Measurements from ENCODE around the gene BLM. TPM values are rescaled to one million over a fixed set of nuclear protein-coding genes. Genes with fewer than 3 reads are reported as not detected.
A peak's percentile ranks its signal among the peaks of the same experiment; 100 is the strongest.

Gene BLM
- total and polyA plus RNA-seq, 2 of the 4 experiments (the other 2 are of a cell fraction) = 2.5 to 6.5 TPM

DNA sequence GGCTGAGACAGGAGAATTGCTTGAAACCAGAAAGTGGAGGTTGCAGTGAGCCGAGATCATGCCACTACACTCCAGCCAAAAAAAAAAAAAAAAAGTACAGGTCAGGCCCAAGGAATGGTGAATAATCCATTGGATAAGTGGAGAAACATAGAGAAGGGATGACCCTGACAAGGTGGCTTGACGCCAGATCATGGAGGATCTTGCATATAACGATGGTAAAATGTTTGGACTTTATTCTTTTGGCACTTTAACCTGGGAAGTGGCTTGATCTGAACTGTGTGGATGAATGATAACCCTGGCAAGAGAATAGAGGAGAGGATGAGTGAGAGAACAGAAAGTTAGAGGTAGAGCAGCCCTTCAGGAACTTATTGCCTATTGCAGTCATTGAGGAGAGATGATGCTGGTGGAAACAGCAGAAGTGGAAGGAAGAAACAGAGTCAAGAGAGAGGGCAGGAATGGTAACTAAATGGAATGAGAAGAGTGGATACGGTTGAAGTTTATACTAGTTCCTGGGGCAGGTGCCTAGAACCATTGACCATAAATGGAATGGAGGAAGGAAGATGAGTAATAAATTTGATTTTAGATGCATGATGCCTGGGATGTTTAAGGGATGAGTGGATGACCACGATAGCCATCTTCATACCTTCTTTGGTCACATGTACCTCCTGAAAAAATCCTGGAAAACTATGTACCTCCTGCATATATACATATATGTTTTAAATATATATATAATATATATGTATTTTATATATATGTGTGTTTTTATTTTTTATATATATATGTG lies 57.8 kb downstream of the BLM start:
- ChIA-PET POLR2A (ENCODE audit: unreplicated experiment) (no interaction called here), CTCF (no interaction called here)
- H3K18ac ChIP-seq (ENCODE audit: low read depth, low read length) = peak overlapping the region; percentile 80; the same call in 1 of the 2 replicates
- in situ Hi-C loops (cut with MboI; ENCODE audit: low sequenced_read_pairs) (no loop called here), dilution Hi-C loops (cut with HindIII; ENCODE audit: low sequenced_read_pairs, unreplicated experiment) (no loop called here), intact Hi-C loops (cut with micrococcal nuclease) (no loop called here)
- 0 out of 4 replicates have a peak, but pooled peaks cover 0 to 5% of the 10 kb centered on the region in 2 experiments for H3K79me1 ChIP-seq (ENCODE audit: low read depth in 1 of 2, low read length in 2 of 2)
- peak overlapping the region; percentile 48 to 92; a peak in 3 of 4 replicates for H4K8ac ChIP-seq (ENCODE audit: low read depth in 2 of 2, low read length in 2 of 2)
- H4K5ac ChIP-seq (ENCODE audit: low read depth, low read length) = peak overlapping the region; percentile 74; the same call in 1 of the 2 replicates
- H4K91ac ChIP-seq (ENCODE audit: insufficient read depth, low read depth, low read length) = peak overlapping the region; percentile 67
- peaks cover 4% of the 10 kb centered on the region for H3K9me1 ChIP-seq (ENCODE audit: insufficient read depth, low read length)
- no peaks in the 10 kb centered on the region; the same call in 1 of the 2 replicates for H3K36me3 ChIP-seq (ENCODE audit: control insufficient read depth, insufficient read depth, low read length)
- DNase-seq (peak; percentile 89), ATAC-seq (ENCODE audit: low read depth) (peak; percentile 85)
- no TSS peak for BruUV-seq (replicated peaks)
- H2AK5ac ChIP-seq (ENCODE audit: low read depth, low read length) = peak overlapping the region; percentile 92
- no peaks in the 10 kb centered on the region for H3K9me3 ChIP-seq (ENCODE audit: control insufficient read depth, insufficient read depth, low read length)
- no peaks in the 10 kb centered on the region for H3K27me3 ChIP-seq (ENCODE audit: control insufficient read depth, insufficient read depth, low read length)
- 84% methylated on average over 3 of the region's 5 CpGs; no CpG with 5 or more reads in 1 of the 2 experiments for WGBS, 2 experiments (ENCODE audit: extremely low coverage in 2 of 2, insufficient read length in 1 of 2)
- H3K23ac ChIP-seq (ENCODE audit: low read depth, low read length) = peak overlapping the region; percentile 63; the same call in 1 of the 2 replicates
- H2AK9ac ChIP-seq (replicated peaks; ENCODE audit: low read depth, low read length, poor library complexity) = peak overlapping the region; percentile 47
- peak overlapping the region; percentile 98 for H2BK20ac ChIP-seq (ENCODE audit: low read depth, low read length)
- H3K4ac ChIP-seq (ENCODE audit: low read depth, low read length) = peak overlapping the region; percentile 90
- H3K56ac ChIP-seq (ENCODE audit: extremely low read depth, insufficient read depth, low read length) = 0 out of 2 replicates have a peak overlapping the region, but pooled peaks have one; percentile 24
- peak overlapping the region; percentile 97 for H3K14ac ChIP-seq (replicated peaks; ENCODE audit: low read depth, low read length)
- peak overlapping the region; percentile 67; the same call in 1 of the 2 replicates for H3K27ac ChIP-seq (ENCODE audit: insufficient read depth, low read length)
- no peak overlapping the region for H2AFZ ChIP-seq (replicated peaks; ENCODE audit: low read length, poor library complexity)
- H2BK120ac ChIP-seq (ENCODE audit: low read depth, low read length) = peak overlapping the region; percentile 98
- peak overlapping the region; percentile 55; the same call in 1 of the 2 replicates for H3K4me2 ChIP-seq (ENCODE audit: low read depth, low read length)
- H4K20me1 ChIP-seq (ENCODE audit: insufficient read depth, low read length) = no peaks in the 10 kb centered on the region
- TF ChIP-seq CTCF (conservative IDR thresholded peaks at IDR 0.05; ENCODE audit: low read depth, low read length) (no peak), ELK1 (IDR thresholded peaks at IDR 0.05; ENCODE audit: borderline replicate concordance, low read depth, low read length) (0 out of 2 replicates have a peak, but pooled peaks have one; percentile 71)
- TF ChIP-seq, protein P1, sequence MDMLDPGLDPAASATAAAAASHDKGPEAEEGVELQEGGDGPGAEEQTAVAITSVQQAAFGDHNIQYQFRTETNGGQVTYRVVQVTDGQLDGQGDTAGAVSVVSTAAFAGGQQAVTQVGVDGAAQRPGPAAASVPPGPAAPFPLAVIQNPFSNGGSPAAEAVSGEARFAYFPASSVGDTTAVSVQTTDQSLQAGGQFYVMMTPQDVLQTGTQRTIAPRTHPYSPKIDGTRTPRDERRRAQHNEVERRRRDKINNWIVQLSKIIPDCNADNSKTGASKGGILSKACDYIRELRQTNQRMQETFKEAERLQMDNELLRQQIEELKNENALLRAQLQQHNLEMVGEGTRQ (IDR thresholded peaks at IDR 0.05; ENCODE audit: low read depth, low read length) = peak; percentile 77
- H2BK5ac ChIP-seq (ENCODE audit: low read depth, low read length, poor library complexity, severe bottlenecking) = peak overlapping the region; percentile 82
- no peak overlapping the region for H3K4me3 ChIP-seq (ENCODE audit: insufficient read depth, low read depth, low read length)
- no peak overlapping the region for H3K9ac ChIP-seq (ENCODE audit: low read depth, low read length)
- peaks cover 2% of the 10 kb centered on the region; the same call in 1 of the 2 replicates for H3K4me1 ChIP-seq (ENCODE audit: control insufficient read depth, insufficient read depth, low read length)
- H2BK15ac ChIP-seq (ENCODE audit: low read depth, low read length) = peak overlapping the region; percentile 92; the same call in 2 of the 3 replicates
